ENCODE measurements around the gene FRMD1. TPM values are rescaled to one million over a fixed set of nuclear protein-coding genes. Genes with fewer than 3 reads are reported as not detected.

FRMD1 gene
- total RNA-seq, 1 experiment from 2014 or later = not detected

- POLR2A ChIA-PET (ENCODE audit: unreplicated experiment) = no interaction called here
- CTCF ChIA-PET = no interaction called here
- intact Hi-C loops (cut with micrococcal nuclease; ENCODE audit: unreplicated experiment) = no loop called here
- Histone ChIP-seq H3K27me3 (ENCODE audit: insufficient read depth, low read depth) (peaks cover 83% of the 10 kb centered on the region), H3K9me2 (ENCODE audit: insufficient read depth) (no peaks in the 10 kb centered on the region), H3K36me3 (ENCODE audit: low read depth) (no peaks in the 10 kb centered on the region), H3K4me2 (no peak overlapping the region), H3K79me2 (ENCODE audit: low read depth) (no peaks in the 10 kb centered on the region), H3K4me3 (no peak overlapping the region), H2AFZ (no peak overlapping the region), H3K4me1 (replicated peaks; ENCODE audit: insufficient read depth) (no peaks in the 10 kb centered on the region), H4K20me1 (ENCODE audit: insufficient read depth) (no peaks in the 10 kb centered on the region), H3F3A (ENCODE audit: insufficient read depth, low read depth) (no peaks in the 10 kb centered on the region), H3K9me3 (ENCODE audit: insufficient read depth, low read depth) (no peaks in the 10 kb centered on the region), H3K27ac (no peak overlapping the region)
- BruUV-seq (replicated peaks) = no TSS peak
- DNase-seq = no peak
- TF ChIP-seq CTCF (conservative IDR thresholded peaks at IDR 0.05) = no peak
- no peak for TF ChIP-seq EZH2 (IDR thresholded peaks at IDR 0.05; ENCODE audit: low read depth)
Measured at GRCh38 chr6:168116975-168117899, 38.2 kb upstream of the FRMD1 start.

- no peak overlapping the region for H3K4me2 ChIP-seq
- no peaks in the 10 kb centered on the region for H3K4me1 ChIP-seq (replicated peaks; ENCODE audit: insufficient read depth)
- H3K27ac ChIP-seq = no peak overlapping the region
- peaks cover 83% of the 10 kb centered on the region for H3K27me3 ChIP-seq (ENCODE audit: insufficient read depth, low read depth)
- H3K9me2 ChIP-seq (ENCODE audit: insufficient read depth) = no peaks in the 10 kb centered on the region
- no peaks in the 10 kb centered on the region for H3K9me3 ChIP-seq (ENCODE audit: insufficient read depth, low read depth)
- POLR2A ChIA-PET (ENCODE audit: unreplicated experiment) = no interaction called here
- CTCF ChIA-PET = no interaction called here
- H3F3A ChIP-seq (ENCODE audit: insufficient read depth, low read depth) = no peaks in the 10 kb centered on the region
- no peak overlapping the region for H3K4me3 ChIP-seq
- H3K36me3 ChIP-seq (ENCODE audit: low read depth) = no peaks in the 10 kb centered on the region
- intact Hi-C loops (cut with micrococcal nuclease; ENCODE audit: unreplicated experiment) = no loop called here
- DNase-seq = no peak
- H4K20me1 ChIP-seq (ENCODE audit: insufficient read depth) = no peaks in the 10 kb centered on the region
- H2AFZ ChIP-seq = no peak overlapping the region
- TF ChIP-seq EZH2 (IDR thresholded peaks at IDR 0.05; ENCODE audit: low read depth) = no peak
- no peak for TF ChIP-seq CTCF (conservative IDR thresholded peaks at IDR 0.05)
- BruUV-seq (replicated peaks) = no TSS peak
- H3K79me2 ChIP-seq (ENCODE audit: low read depth) = no peaks in the 10 kb centered on the region
Measured at GRCh38 chr6:168116438-168116974, 37.5 kb upstream of the FRMD1 start.

- Histone ChIP-seq H3K9me2 (ENCODE audit: insufficient read depth) (no peaks in the 10 kb centered on the region), H3K4me3 (no peak overlapping the region), H3K79me2 (ENCODE audit: low read depth) (no peaks in the 10 kb centered on the region), H3K36me3 (ENCODE audit: low read depth) (no peaks in the 10 kb centered on the region), H2AFZ (no peak overlapping the region), H3K9me3 (ENCODE audit: insufficient read depth, low read depth) (no peaks in the 10 kb centered on the region), H3K4me1 (replicated peaks; ENCODE audit: insufficient read depth) (no peaks in the 10 kb centered on the region), H3F3A (ENCODE audit: insufficient read depth, low read depth) (no peaks in the 10 kb centered on the region), H3K27me3 (ENCODE audit: insufficient read depth, low read depth) (peaks cover 83% of the 10 kb centered on the region), H3K4me2 (no peak overlapping the region), H4K20me1 (ENCODE audit: insufficient read depth) (no peaks in the 10 kb centered on the region), H3K27ac (no peak overlapping the region)
- ChIA-PET CTCF (no interaction called here), POLR2A (ENCODE audit: unreplicated experiment) (no interaction called here)
- intact Hi-C loops (cut with micrococcal nuclease; ENCODE audit: unreplicated experiment) = no loop called here
- TF ChIP-seq CTCF (conservative IDR thresholded peaks at IDR 0.05) = no peak
- TF ChIP-seq EZH2 (IDR thresholded peaks at IDR 0.05; ENCODE audit: low read depth) = no peak
- BruUV-seq (replicated peaks) = no TSS peak
- no peak for DNase-seq
Measured at GRCh38 chr6:168115748-168116437, 36.9 kb upstream of the FRMD1 start.

All from PC-9 (cell line).